Activated gamma-delta T cell treated with anti-CD3 and anti-CD28 coated beads, Interleukin-2, amount 50 U/mL, for 16 hours (primary cell): ENCODE data around the gene OR56A3.

Source experiments
- DNase-seq: peaks from one replicate; pipeline ENCODE4 v3.0.0-alpha.2; 2020; ENCODE audit warnings: low read depth

Gene OR56A3

DNA sequence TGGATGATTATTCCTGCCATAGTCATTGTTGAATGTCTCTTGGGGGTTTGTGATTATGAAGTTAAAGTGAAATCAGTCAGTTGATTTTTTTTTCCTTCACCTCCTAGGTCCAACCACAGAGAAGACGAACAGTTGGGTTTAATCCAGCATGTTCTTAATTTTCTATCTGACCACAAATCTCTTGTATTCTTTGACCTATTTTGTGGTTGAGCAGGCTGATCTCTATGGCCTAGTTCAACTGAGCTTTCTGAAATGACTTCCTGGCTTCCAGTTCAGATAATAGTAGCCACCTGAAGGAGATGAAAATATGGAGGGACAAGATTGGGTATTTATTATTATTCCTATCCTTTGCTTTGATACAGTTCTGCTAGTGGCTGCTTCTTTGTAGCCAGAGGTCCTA, 31.5 kb downstream of the OR56A3 start:
- DNase-seq: no peak

DNA sequence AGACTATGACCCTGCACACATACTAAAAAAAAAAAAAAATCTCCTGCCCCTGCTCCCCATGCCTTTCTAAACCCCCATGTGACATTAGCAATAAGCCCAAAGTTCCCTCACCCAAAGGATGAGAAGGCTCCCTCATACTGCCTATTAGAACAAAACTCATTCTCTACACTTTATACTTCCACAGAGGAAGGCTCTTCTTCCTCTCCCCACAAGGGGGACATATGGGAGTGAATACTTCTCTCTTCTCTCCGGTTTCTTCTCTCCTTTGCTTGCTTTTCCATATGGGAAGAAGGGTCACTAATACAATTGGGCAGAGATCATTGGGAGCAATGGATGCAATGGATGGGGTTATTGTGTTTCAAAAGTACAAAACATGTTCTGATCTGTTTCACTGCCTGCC, 41.4 kb downstream of the OR56A3 start:
- DNase-seq: no peak

DNA sequence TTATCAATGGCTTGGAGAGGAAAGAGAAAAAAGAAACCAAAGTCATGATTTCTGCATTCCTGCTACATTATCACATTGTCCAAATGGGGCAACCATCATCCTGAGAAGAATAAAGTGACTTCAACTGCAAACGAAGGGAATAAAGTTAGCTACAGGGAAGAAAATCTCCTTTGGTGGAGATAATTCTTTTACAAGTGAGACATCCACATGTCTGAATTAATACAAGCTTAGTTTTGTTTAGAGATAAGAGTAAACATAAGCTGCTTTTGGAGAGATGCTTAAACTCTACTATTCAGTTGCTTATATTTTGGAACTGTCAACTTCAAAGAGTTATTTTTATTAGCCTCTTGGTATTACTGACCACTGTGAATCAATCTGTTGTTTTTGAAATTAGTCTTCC, 44.8 kb downstream of the OR56A3 start, which contains the start of gene OR52L1:
OR52L1 (minus strand) TSS at position 101 of the 400 bp plus-strand sequence; CDS start at position 46, 55 bp downstream.
- no peak for DNase-seq

DNA sequence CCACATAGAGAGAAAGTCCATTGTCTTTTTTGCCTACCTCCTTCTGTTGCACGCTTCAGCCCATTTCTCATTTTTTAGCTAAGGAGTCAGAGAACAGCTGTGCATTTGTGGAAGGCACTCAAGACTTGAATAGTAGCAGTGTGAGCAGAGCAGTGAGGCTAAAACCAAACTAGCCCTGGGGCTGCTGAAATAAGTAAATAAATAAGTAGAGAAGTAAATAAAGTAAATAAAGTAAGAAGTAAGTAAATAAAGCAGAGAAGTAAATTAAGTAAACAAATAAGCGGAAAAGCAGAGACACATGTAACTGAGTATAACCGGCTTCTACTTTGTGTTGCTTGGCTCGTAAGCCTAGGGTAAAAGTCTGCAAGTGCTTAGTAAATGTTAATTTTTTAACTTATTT, 47.2 kb downstream of the OR56A3 start:
- DNase-seq: no peak

DNA sequence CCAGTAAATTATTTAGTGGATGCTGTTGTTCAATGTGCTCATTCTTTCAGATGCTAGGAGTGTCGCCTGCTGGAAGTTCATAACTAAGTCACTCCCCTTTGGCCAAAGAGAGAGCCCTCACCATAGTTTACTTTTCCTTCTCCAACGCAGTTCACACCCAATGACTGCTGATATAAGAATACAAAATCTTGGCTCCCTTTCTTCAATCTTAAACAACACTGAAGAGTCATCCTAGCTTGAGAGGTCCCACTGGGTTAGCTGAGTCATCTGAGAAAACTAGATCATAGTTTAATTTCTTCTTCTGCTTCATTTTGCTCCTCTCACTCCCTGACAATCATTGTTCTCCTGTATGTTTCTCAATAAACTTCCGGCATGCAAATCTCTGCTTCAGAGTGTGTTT, 50.1 kb downstream of the OR56A3 start:
- no peak for DNase-seq

DNA sequence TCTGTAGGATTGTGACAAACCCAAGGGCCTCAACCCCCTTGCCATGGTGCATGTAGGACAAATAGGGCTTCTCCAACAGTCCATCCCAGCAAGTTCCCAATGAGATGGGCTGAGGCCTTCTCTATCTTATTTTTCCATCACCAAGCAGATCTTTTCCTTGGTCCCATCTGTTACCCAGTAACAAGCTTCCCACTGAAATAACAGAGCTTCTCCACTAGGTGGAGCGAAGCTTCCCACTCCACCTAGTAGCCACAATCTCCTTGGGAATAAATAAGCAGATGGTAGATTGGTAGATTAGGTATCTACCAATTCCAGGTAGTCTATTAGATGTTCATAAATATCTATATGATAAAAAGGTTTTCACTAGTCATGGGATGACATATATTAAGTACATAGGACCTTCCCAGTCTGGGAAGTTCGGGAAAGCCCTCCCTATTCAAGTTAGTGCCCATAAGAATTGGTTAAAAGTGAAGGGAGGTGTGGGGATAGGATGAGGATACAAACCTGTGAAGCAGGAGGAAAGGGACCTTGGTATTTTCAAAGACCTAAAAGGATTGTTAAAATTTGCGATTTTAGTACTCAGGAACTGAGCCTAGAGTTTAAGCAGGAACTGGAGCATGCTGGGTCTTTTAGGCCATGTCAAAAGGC, 50.7 kb downstream of the OR56A3 start:
- no peak for DNase-seq

DNA sequence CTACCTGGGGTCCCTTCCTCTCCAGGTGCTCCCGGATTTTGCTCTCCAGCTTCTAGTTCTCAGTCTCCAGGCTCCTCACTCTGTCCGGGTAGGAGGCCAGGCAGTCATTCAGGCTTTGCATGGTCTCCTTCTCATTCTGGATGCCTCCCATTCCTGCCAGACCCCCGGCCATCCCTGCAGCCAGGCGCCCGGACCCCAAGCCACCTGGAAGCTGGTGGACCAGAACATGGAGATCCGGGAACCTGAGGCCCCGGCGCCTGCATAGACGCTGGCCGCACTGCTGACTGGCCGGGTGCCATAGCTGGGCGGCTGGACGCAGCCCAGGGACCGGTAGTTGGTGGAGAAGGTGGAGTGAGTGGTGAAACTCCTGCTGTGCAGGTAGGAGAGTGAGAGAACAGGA, 52.7 kb downstream of the OR56A3 start:
- DNase-seq: no peak
